Measurements from ENCODE around the gene ZNF554. TPM values are rescaled to one million over a fixed set of nuclear protein-coding genes. Genes with fewer than 3 reads are reported as not detected.
"Not testable (repeated sequence)": the region's sequence is repeated elsewhere in the genome, so short reads cannot be mapped to it uniquely, and the experiment has no call there.

ZNF554 gene
- total RNA-seq, 2 donors from 2014 or later, result 4.3 to 4.5 TPM

- ATAC-seq (replicated peaks in 1 of 2) (no peak), DNase-seq (no peak)
- H3K4me3 Mint-ChIP-seq, result no peak overlapping the region
- peaks cover 1 to 4% of the 10 kb centered on the region in 2 donors for H3K9me3 Mint-ChIP-seq
- no peak overlapping the region for H3K27ac Mint-ChIP-seq
- peaks cover 0 to 2% of the 10 kb centered on the region in 2 donors for H3K36me3 Mint-ChIP-seq (ENCODE audit: insufficient read depth in 2 of 2)
- peaks cover 9% of the 10 kb centered on the region for H3K4me1 Mint-ChIP-seq (ENCODE audit: low read depth)
- H3K27me3 Mint-ChIP-seq (ENCODE audit: low read depth), result no peaks in the 10 kb centered on the region
Measured at GRCh38 chr19:2814426-2814825, 5.2 kb upstream of the ZNF554 start.

GRCh38 chr19:2815191-2815614 lies 4.5 kb upstream of the ZNF554 start:
- no peak overlapping the region for H3K27ac Mint-ChIP-seq
- peaks cover 0 to 2% of the 10 kb centered on the region in 2 donors for H3K36me3 Mint-ChIP-seq (ENCODE audit: insufficient read depth in 2 of 2)
- H3K9me3 Mint-ChIP-seq, result peaks cover 1 to 4% of the 10 kb centered on the region in 2 donors
- H3K4me3 Mint-ChIP-seq, result no peak overlapping the region
- H3K27me3 Mint-ChIP-seq (ENCODE audit: low read depth), result no peaks in the 10 kb centered on the region
- peaks cover 10% of the 10 kb centered on the region for H3K4me1 Mint-ChIP-seq (ENCODE audit: low read depth)
- ATAC-seq (replicated peaks in 1 of 2), result no peak
- DNase-seq, result no peak

- no peak for ATAC-seq (replicated peaks in 1 of 2)
- H3K4me3 Mint-ChIP-seq, result no peak overlapping the region
Measured at GRCh38 chr19:2815923-2816322, 3.7 kb upstream of the ZNF554 start.

GRCh38 chr19:2816641-2817040 lies 3.0 kb upstream of the ZNF554 start:
- peaks cover 20% of the 10 kb centered on the region for H3K4me1 Mint-ChIP-seq (ENCODE audit: low read depth)
- H3K27me3 Mint-ChIP-seq (ENCODE audit: low read depth), result no peaks in the 10 kb centered on the region
- H3K9me3 Mint-ChIP-seq, result peaks cover 1 to 4% of the 10 kb centered on the region in 2 donors
- H3K36me3 Mint-ChIP-seq (ENCODE audit: insufficient read depth in 2 of 2), result peaks cover 0 to 2% of the 10 kb centered on the region in 2 donors
- ATAC-seq (replicated peaks in 1 of 2) (no peak), DNase-seq (no peak)
- no peak overlapping the region for H3K4me3 Mint-ChIP-seq
- no peak overlapping the region for H3K27ac Mint-ChIP-seq

More at GRCh38 chr19:2815923-2816322, 3.7 kb upstream of the ZNF554 start:
- Mint-ChIP-seq H3K9me3 (peaks cover 1 to 4% of the 10 kb centered on the region in 2 donors), H3K27ac (no peak overlapping the region), H3K4me1 (ENCODE audit: low read depth) (peaks cover 17% of the 10 kb centered on the region), H3K27me3 (ENCODE audit: low read depth) (no peaks in the 10 kb centered on the region), H3K36me3 (ENCODE audit: insufficient read depth in 2 of 2) (peaks cover 0 to 2% of the 10 kb centered on the region in 2 donors)
- no peak for DNase-seq

- not testable (repeated sequence) for H3K27me3 Mint-ChIP-seq (ENCODE audit: low read depth); H3K36me3 Mint-ChIP-seq (ENCODE audit: insufficient read depth in 2 of 2); H3K9me3 Mint-ChIP-seq; H3K4me3 Mint-ChIP-seq; ATAC-seq (replicated peaks in 1 of 2)
- DNase-seq, result peak; percentile 19 to 20
- peaks cover 20% of the 10 kb centered on the region for H3K4me1 Mint-ChIP-seq (ENCODE audit: low read depth)
- H3K27ac Mint-ChIP-seq, result peak overlapping the region; percentile 64
Measured at GRCh38 chr19:2817237-2817829, 2.3 kb upstream of the ZNF554 start.

GRCh38 chr19:2820112-2820702 lies 539 bp downstream of the ZNF554 start:
- Mint-ChIP-seq H3K4me1 (ENCODE audit: low read depth) (peaks cover 20% of the 10 kb centered on the region), H3K4me3 (peak overlapping the region; percentile 86 to 87), H3K27me3 (ENCODE audit: low read depth) (no peaks in the 10 kb centered on the region), H3K36me3 (ENCODE audit: insufficient read depth in 2 of 2) (peaks cover 0 to 2% of the 10 kb centered on the region in 2 donors), H3K9me3 (peaks cover 1 to 4% of the 10 kb centered on the region in 2 donors), H3K27ac (no peak overlapping the region)
- ATAC-seq (replicated peaks in 1 of 2) (peak; percentile 33 to 34), DNase-seq (no peak)

GRCh38 chr19:2822846-2823245 lies 3.2 kb downstream of the ZNF554 start:
- no peak overlapping the region for H3K4me3 Mint-ChIP-seq

GRCh38 chr19:2823646-2824045 lies 4.0 kb downstream of the ZNF554 start:
- no peak for ATAC-seq (replicated peaks in 1 of 2)
- peaks cover 2 to 9% of the 10 kb centered on the region in 2 donors for H3K9me3 Mint-ChIP-seq
- H3K4me3 Mint-ChIP-seq, result no peak overlapping the region

More at GRCh38 chr19:2822846-2823245, 3.2 kb downstream of the ZNF554 start:
- no peak overlapping the region for H3K27ac Mint-ChIP-seq
- peaks cover 15% of the 10 kb centered on the region for H3K4me1 Mint-ChIP-seq (ENCODE audit: low read depth)
- ATAC-seq (replicated peaks in 1 of 2), result no peak
- H3K36me3 Mint-ChIP-seq (ENCODE audit: insufficient read depth in 2 of 2), result peaks cover 5 to 8% of the 10 kb centered on the region in 2 donors
- no peaks in the 10 kb centered on the region for H3K27me3 Mint-ChIP-seq (ENCODE audit: low read depth)
- peaks cover 3 to 10% of the 10 kb centered on the region in 2 donors for H3K9me3 Mint-ChIP-seq
- DNase-seq, result no peak

GRCh38 chr19:2824129-2824528 lies 4.5 kb downstream of the ZNF554 start:
- Mint-ChIP-seq H3K27ac (no peak overlapping the region), H3K36me3 (ENCODE audit: insufficient read depth in 2 of 2) (peaks cover 9 to 11% of the 10 kb centered on the region in 2 donors), H3K9me3 (peaks cover 2 to 9% of the 10 kb centered on the region in 2 donors), H3K4me1 (ENCODE audit: low read depth) (peaks cover 11% of the 10 kb centered on the region), H3K27me3 (ENCODE audit: low read depth) (no peaks in the 10 kb centered on the region), H3K4me3 (no peak overlapping the region)
- ATAC-seq (replicated peaks in 1 of 2) (no peak), DNase-seq (no peak)

More at GRCh38 chr19:2823646-2824045, 4.0 kb downstream of the ZNF554 start:
- H3K4me1 Mint-ChIP-seq (ENCODE audit: low read depth), result peaks cover 13% of the 10 kb centered on the region
- H3K36me3 Mint-ChIP-seq (ENCODE audit: insufficient read depth in 2 of 2), result peaks cover 7 to 10% of the 10 kb centered on the region in 2 donors
- no peak for DNase-seq
- no peaks in the 10 kb centered on the region for H3K27me3 Mint-ChIP-seq (ENCODE audit: low read depth)
- H3K27ac Mint-ChIP-seq, result no peak overlapping the region

GRCh38 chr19:2827022-2827421 lies 7.4 kb downstream of the ZNF554 start:
- DNase-seq (no peak), ATAC-seq (replicated peaks in 1 of 2) (no peak)
- Mint-ChIP-seq H3K27ac (no peak overlapping the region), H3K9me3 (peaks cover 3 to 9% of the 10 kb centered on the region in 2 donors), H3K4me3 (no peak overlapping the region), H3K36me3 (ENCODE audit: insufficient read depth in 2 of 2) (peaks cover 14 to 19% of the 10 kb centered on the region in 2 donors), H3K27me3 (ENCODE audit: low read depth) (no peaks in the 10 kb centered on the region), H3K4me1 (ENCODE audit: low read depth) (no peaks in the 10 kb centered on the region)

GRCh38 chr19:2827840-2828489 lies 8.3 kb downstream of the ZNF554 start:
- no peak overlapping the region for H3K4me3 Mint-ChIP-seq
- H3K9me3 Mint-ChIP-seq, result peaks cover 9 to 15% of the 10 kb centered on the region in 2 donors
- no peaks in the 10 kb centered on the region for H3K4me1 Mint-ChIP-seq (ENCODE audit: low read depth)
- H3K27ac Mint-ChIP-seq, result no peak overlapping the region
- DNase-seq, result no peak
- H3K36me3 Mint-ChIP-seq (ENCODE audit: insufficient read depth in 2 of 2), result peaks cover 20 to 28% of the 10 kb centered on the region in 2 donors
- ATAC-seq (replicated peaks in 1 of 2), result no peak
- no peaks in the 10 kb centered on the region for H3K27me3 Mint-ChIP-seq (ENCODE audit: low read depth)

GRCh38 chr19:2834294-2834871 lies 14.7 kb downstream of the ZNF554 start:
- H3K9me3 Mint-ChIP-seq, result peaks cover 15 to 30% of the 10 kb centered on the region in 2 donors
- H3K27ac Mint-ChIP-seq, result no peak overlapping the region
- H3K27me3 Mint-ChIP-seq (ENCODE audit: low read depth), result no peaks in the 10 kb centered on the region
- DNase-seq (no peak), ATAC-seq (replicated peaks in 1 of 2) (no peak)
- peaks cover 40 to 53% of the 10 kb centered on the region in 2 donors for H3K36me3 Mint-ChIP-seq (ENCODE audit: insufficient read depth in 2 of 2)
- H3K4me1 Mint-ChIP-seq (ENCODE audit: low read depth), result no peaks in the 10 kb centered on the region
- H3K4me3 Mint-ChIP-seq, result no peak overlapping the region

- Mint-ChIP-seq H3K4me1 (ENCODE audit: low read depth) (peaks cover 4% of the 10 kb centered on the region), H3K27me3 (ENCODE audit: low read depth) (no peaks in the 10 kb centered on the region), H3K4me3 (no peak overlapping the region), H3K9me3 (peaks cover 13 to 28% of the 10 kb centered on the region in 2 donors), H3K27ac (no peak overlapping the region), H3K36me3 (ENCODE audit: insufficient read depth in 2 of 2) (peaks cover 35 to 41% of the 10 kb centered on the region in 2 donors)
- DNase-seq (no peak), ATAC-seq (replicated peaks in 1 of 2) (no peak)
Measured at GRCh38 chr19:2837430-2837829, 17.8 kb downstream of the ZNF554 start.
